Activated effector memory CD4-positive, alpha-beta T cell treated with Interleukin-2 at 50 U/mL for 16 hours (primary cell): ENCODE measurements around the gene ORM2.

ENCODE experiments used
- DNase-seq: peaks from one replicate; pipeline ENCODE4 v3.0.0-alpha.2; 2020

Gene ORM2

GRCh38 chr9:114296338-114296737, 33.3 kb upstream of the ORM2 start:
- no peak for DNase-seq

- DNase-seq, result no peak
Observed at GRCh38 chr9:114299286-114300152, 30.1 kb upstream of the ORM2 start.

GRCh38 chr9:114300153-114300845, 29.4 kb upstream of the ORM2 start:
- no peak for DNase-seq

GRCh38 chr9:114300846-114301797, 28.5 kb upstream of the ORM2 start:
- DNase-seq, result no peak

GRCh38 chr9:114301798-114302565, 27.7 kb upstream of the ORM2 start:
- no peak for DNase-seq

- no peak for DNase-seq
Observed at GRCh38 chr9:114302727-114303126, 26.9 kb upstream of the ORM2 start.

GRCh38 chr9:114303571-114303970, 26.1 kb upstream of the ORM2 start:
- no peak for DNase-seq

GRCh38 chr9:114303977-114304376, 25.7 kb upstream of the ORM2 start:
- no peak for DNase-seq

GRCh38 chr9:114304416-114305188, 25.1 kb upstream of the ORM2 start:
- no peak for DNase-seq

- DNase-seq, result no peak
Observed at GRCh38 chr9:114307899-114308267, 21.8 kb upstream of the ORM2 start.

GRCh38 chr9:114308361-114308950, 21.2 kb upstream of the ORM2 start:
- DNase-seq, result no peak

GRCh38 chr9:114309096-114309495, 20.6 kb upstream of the ORM2 start:
- no peak for DNase-seq

- DNase-seq, result no peak
Observed at GRCh38 chr9:114310471-114311450, 18.9 kb upstream of the ORM2 start.

- no peak for DNase-seq
Observed at GRCh38 chr9:114311571-114312512, 17.8 kb upstream of the ORM2 start.

- no peak for DNase-seq
Observed at GRCh38 chr9:114312513-114312875, 17.2 kb upstream of the ORM2 start.

GRCh38 chr9:114313186-114313585, 16.5 kb upstream of the ORM2 start:
- no peak for DNase-seq

- DNase-seq, result no peak
Observed at GRCh38 chr9:114314256-114314867, 15.3 kb upstream of the ORM2 start.
